ENCODE results near the gene SDK2.

DNA sequence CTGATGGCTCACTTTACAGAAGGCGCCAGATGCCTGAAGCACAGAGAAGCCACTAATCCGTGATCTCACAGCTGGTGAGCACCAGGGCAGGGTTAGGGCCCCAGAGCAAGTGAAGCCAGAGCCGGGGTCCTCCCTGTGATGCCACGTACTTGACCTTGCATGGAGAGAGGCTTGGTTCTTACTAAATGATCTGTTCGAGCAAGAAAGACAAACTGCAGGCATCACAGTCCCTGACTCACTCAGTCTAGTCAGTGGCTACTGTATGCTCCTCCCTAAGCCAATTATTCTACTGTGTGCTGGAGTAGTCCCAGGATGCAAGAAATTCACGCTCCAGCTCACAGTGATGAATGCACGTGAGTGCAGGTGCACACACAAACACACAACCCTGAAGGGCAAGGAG lies 55.4 kb downstream of the SDK2 start:
- TF ChIP-seq MYC (IDR thresholded peaks at IDR 0.05; ENCODE audit: borderline replicate concordance, low read length) (no peak), BHLHE40 (IDR thresholded peaks at IDR 0.05; ENCODE audit: low read depth, low read length) (no peak), CHD2 (IDR thresholded peaks at IDR 0.05; ENCODE audit: low read length, partially characterized antibody) (no peak), POLR2A (IDR thresholded peaks at IDR 0.05; ENCODE audit: low read length) (no peak), CEBPB (IDR thresholded peaks at IDR 0.05) (no peak), EHMT2 (IDR thresholded peaks at IDR 0.05; ENCODE audit: low read depth) (no peak), JUN (IDR thresholded peaks at IDR 0.05) (no peak), FOSB (CRISPR knock-in tag; IDR thresholded peaks at IDR 0.05) (no peak), EP300 (IDR thresholded peaks at IDR 0.05) (no peak), POLR2AphosphoS2 (conservative IDR thresholded peaks at IDR 0.05; ENCODE audit: low read length) (no peak), HOXB13 (CRISPR knock-in tag; IDR thresholded peaks at IDR 0.05; ENCODE audit: low read depth) (no peak), ESRRA (IDR thresholded peaks at IDR 0.05; ENCODE audit: borderline replicate concordance, low read length) (no peak)
- TF ChIP-seq, protein P1, sequence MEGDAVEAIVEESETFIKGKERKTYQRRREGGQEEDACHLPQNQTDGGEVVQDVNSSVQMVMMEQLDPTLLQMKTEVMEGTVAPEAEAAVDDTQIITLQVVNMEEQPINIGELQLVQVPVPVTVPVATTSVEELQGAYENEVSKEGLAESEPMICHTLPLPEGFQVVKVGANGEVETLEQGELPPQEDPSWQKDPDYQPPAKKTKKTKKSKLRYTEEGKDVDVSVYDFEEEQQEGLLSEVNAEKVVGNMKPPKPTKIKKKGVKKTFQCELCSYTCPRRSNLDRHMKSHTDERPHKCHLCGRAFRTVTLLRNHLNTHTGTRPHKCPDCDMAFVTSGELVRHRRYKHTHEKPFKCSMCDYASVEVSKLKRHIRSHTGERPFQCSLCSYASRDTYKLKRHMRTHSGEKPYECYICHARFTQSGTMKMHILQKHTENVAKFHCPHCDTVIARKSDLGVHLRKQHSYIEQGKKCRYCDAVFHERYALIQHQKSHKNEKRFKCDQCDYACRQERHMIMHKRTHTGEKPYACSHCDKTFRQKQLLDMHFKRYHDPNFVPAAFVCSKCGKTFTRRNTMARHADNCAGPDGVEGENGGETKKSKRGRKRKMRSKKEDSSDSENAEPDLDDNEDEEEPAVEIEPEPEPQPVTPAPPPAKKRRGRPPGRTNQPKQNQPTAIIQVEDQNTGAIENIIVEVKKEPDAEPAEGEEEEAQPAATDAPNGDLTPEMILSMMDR (IDR thresholded peaks at IDR 0.05), result no peak
- TF ChIP-seq, protein P2, sequence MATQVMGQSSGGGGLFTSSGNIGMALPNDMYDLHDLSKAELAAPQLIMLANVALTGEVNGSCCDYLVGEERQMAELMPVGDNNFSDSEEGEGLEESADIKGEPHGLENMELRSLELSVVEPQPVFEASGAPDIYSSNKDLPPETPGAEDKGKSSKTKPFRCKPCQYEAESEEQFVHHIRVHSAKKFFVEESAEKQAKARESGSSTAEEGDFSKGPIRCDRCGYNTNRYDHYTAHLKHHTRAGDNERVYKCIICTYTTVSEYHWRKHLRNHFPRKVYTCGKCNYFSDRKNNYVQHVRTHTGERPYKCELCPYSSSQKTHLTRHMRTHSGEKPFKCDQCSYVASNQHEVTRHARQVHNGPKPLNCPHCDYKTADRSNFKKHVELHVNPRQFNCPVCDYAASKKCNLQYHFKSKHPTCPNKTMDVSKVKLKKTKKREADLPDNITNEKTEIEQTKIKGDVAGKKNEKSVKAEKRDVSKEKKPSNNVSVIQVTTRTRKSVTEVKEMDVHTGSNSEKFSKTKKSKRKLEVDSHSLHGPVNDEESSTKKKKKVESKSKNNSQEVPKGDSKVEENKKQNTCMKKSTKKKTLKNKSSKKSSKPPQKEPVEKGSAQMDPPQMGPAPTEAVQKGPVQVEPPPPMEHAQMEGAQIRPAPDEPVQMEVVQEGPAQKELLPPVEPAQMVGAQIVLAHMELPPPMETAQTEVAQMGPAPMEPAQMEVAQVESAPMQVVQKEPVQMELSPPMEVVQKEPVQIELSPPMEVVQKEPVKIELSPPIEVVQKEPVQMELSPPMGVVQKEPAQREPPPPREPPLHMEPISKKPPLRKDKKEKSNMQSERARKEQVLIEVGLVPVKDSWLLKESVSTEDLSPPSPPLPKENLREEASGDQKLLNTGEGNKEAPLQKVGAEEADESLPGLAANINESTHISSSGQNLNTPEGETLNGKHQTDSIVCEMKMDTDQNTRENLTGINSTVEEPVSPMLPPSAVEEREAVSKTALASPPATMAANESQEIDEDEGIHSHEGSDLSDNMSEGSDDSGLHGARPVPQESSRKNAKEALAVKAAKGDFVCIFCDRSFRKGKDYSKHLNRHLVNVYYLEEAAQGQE (IDR thresholded peaks at IDR 0.05), result no peak

Measured in A549 (cell line).